ENCODE measurements around the gene ZNF28. TPM values are rescaled to one million over a fixed set of nuclear protein-coding genes. Genes with fewer than 3 reads are reported as not detected.

ZNF28 gene
- 12.2 and 16.2 TPM in 2 replicates for total RNA-seq

DNA sequence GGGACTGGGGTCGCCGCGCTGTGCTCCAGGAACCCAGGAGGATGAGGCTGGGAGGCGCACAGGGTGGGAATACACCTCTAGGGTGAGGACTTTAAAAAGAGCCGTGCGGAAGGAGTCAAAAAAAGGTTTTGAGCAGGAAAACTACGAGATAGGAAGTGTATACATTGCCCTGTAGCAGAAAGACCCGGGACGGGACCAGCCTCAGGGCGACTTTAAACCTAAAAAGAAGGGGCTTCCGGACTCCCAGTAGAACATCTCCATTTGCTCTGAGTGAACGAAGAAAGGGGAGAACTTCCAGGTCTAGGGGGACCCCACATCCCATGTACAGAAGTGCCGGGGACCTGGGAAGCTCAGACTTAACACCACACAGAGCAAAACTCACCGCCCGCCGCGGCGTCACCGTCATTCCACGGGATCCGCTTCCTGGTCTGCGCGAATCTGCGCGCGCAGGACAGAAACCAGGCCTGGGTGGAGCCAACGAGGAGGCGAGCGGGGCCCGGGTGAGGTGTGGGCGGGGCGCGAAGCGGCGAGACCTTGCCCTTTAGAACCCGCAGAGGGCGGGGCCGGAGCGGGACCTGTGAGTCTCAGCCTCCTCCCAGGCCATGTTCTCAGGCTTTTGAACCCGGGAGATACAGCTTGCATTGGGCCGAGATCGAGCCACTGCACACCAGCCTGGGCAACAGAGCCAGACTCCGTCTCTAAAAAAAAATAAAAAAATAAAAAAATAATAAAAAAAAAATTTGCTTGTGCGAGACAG lies at the start of gene ZNF28:
ZNF28 (minus strand) TSS at position 430 of the 757 bp plus-strand sequence. CDS start 3,675 bp downstream, outside the sequence.

DNA sequence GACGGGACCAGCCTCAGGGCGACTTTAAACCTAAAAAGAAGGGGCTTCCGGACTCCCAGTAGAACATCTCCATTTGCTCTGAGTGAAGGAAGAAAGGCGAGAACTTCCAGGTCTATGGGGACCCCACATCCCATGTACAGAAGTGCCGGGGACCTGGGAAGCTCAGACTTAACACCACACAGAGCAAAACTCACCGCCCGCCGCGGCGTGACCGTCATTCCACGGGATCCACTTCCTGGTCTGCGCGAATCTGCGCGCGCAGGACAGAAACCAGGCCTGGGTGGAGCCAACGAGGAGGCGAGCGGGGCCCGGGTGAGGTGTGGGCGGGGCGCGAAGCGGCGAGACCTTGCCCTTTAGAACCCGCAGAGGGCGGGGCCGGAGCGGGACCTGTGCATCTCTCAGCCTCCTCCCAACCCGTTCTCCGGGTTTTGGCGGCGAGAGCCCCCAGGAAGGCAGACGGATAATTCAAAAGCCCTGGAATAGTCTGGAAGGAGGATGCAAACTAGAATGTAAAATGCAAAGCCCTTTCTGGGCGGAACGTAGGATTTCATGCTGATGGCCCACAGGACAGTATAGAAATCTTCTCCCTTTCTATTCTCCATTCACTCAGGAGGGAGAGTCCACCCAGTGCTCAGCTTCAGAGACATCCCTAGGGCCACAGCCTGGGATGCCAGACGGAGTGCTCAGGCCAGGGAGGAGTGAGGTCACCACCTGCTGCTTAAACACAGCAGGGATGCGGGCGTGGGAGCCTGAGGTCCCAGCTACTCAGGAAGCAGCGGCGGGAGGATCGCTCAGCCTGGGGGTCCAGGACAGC lies 36.2 kb upstream of the ZNF28 start, which contains the start of gene ZNF468:
ZNF468 (minus strand) TSS at position 242 of the 814 bp plus-strand sequence. CDS start 3,347 bp downstream, outside the sequence.

DNA sequence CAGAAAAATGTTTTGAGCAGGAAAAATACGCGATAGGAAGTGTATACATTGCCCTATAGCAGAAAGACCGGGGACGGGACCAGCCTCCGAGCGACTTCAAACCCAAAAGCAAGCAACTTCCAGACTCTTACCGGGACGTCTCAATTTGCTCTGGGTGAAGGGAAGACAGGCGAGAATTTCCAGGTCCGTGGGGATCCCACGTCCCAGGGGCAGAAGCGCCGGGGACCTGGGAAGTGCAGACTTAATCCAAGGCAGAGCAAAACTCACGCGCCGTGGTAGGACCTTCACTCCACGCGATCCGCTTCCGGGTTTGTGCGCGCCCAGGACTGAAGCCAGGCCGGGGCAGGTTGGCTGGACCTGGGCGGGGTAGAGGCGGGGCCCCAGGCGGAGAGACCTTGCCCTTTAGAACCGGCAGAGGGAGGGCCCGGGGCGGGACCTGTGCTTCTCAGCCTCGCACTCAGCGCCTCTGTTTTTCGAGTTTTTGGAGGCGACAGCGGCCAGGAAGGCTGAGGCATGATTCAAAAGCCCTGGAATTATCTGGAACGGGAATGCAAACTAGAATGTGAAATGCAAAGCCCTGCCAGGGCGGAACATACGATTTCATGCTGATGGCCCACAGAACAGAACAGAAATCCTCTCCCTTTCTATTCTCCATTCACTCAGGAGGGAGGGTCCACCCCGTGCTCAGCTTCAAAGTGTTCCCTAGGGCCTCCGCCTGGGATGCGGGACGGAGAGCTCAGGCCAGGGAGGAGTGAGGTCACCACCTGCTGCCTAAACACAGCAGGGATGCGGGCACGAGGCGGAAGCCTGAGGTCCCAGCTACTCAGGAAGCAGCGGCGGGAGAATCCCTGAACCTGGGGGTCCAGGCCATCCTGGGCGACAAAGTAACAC lies 34.7 kb downstream of the ZNF28 start, which contains the start of gene ZNF600:
ZNF600 (minus strand) TSS at position 328 of the 891 bp plus-strand sequence. CDS start 7,903 bp downstream, outside the sequence.

Other genes starting within 250 kb of the ZNF28 start
- 68.5 and 70.8 TPM in 2 replicates for gene ZNF83, start 183.3 kb downstream of the ZNF28 start, total RNA-seq
- 11.3 and 11.6 TPM in 2 replicates for gene ZNF611, start 86.6 kb downstream of the ZNF28 start, total RNA-seq
- gene ZNF600, start 34.8 kb downstream of the ZNF28 start, total RNA-seq = 2.2 and 2.6 TPM in 2 replicates
- gene ZNF468, start 36.0 kb upstream of the ZNF28 start, total RNA-seq = 14.8 and 21.0 TPM in 2 replicates
- gene ZNF320, start 76.0 kb upstream of the ZNF28 start, total RNA-seq = 7.7 and 9.7 TPM in 2 replicates
- 3.5 and 5.2 TPM in 2 replicates for gene ZNF888, start 101.8 kb upstream of the ZNF28 start, total RNA-seq
- 7.2 and 9.8 TPM in 2 replicates for gene ZNF816, start 141.2 kb upstream of the ZNF28 start, total RNA-seq
- not detected in 2 replicates for gene ERVV-1, start 192.3 kb upstream of the ZNF28 start, total RNA-seq
- not detected in 2 replicates for gene ERVV-2, start 223.1 kb upstream of the ZNF28 start, total RNA-seq